Measurements from ENCODE around the gene COL9A3.
A peak's percentile ranks its signal among the peaks of the same experiment; 100 is the strongest.

The COL9A3 gene

DNA sequence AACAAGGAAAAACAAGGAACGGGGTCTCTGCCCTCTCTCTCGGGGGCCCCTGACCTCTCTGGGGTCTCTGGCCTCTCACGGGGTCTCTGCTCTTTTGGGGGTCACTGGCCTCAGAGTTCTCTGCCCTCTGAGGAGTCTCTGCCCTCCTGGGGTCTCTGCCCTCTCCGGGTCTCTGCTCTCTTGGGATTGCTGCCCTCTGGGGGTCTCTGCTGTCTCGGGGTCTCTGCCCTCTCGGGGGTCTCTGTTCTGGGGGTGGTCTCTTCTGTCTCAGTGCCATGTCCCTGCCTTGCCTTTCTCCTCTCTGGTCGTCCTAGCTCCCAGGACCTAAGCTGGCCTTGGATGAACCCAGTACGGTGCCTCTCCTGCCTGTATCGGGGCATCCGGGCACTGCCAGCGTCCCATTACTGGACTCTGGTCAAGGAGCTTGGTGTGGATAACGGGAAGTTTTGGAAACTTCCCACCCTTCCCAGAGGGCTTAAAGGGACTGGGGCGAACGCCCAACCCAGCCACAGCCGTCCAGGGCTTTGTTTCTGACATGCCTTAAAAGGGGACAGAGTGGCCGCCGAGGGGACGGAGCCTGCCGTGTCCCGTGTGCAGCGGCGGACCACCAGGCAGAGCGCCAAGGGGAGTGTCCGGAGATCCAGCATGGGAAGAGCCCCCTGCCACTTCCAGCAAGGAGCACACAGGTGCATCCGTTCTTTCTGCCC lies 45.3 kb upstream of the COL9A3 start:
- no peaks in the 10 kb centered on the region for H3K36me3 ChIP-seq (replicated peaks in 1 of 2; ENCODE audit: control insufficient read depth in 2 of 2, insufficient read depth in 2 of 2, low read length in 2 of 2)
- peak overlapping the region; percentile 42 for H2BK5ac ChIP-seq (ENCODE audit: low read length)
- peaks cover 2% of the 10 kb centered on the region for H3K79me1 ChIP-seq (ENCODE audit: low read depth, low read length)
- H3K4me1 ChIP-seq (ENCODE audit: control insufficient read depth in 2 of 2, insufficient read depth in 1 of 2, low read depth in 1 of 2, low read length in 2 of 2), result peaks cover 13 to 40% of the 10 kb centered on the region in 2 donors
- no peak overlapping the region for H2AFZ ChIP-seq (ENCODE audit: low read length)
- H3K14ac ChIP-seq (ENCODE audit: low read length), result no peak overlapping the region
- WGBS, 2 donors (ENCODE audit: extremely low coverage in 2 of 2, insufficient read length in 2 of 2, insufficient replicate concordance in 1 of 2), result no CpG with 5 or more reads among the region's 25 CpGs
- H4K8ac ChIP-seq (ENCODE audit: low read depth, low read length), result no peak overlapping the region
- H3K9me3 ChIP-seq (replicated peaks in 1 of 2; ENCODE audit: control insufficient read depth in 2 of 2, insufficient read depth in 1 of 2, low read depth in 1 of 2, low read length in 2 of 2), result peaks cover 0 to under 1% of the 10 kb centered on the region in 2 donors
- H2BK120ac ChIP-seq (ENCODE audit: low read depth, low read length), result no peak overlapping the region
- H2BK12ac ChIP-seq (ENCODE audit: low read length), result peak overlapping the region; percentile 32
- peaks cover 0 to 26% (median 2%) of the 10 kb centered on the region in 3 experiments for H3K27me3 ChIP-seq (ENCODE audit: control insufficient read depth in 3 of 3, insufficient read depth in 3 of 3, low read depth in 1 of 3, low read length in 3 of 3)
- no peak for DNase-seq (ENCODE audit: low spot score)
- no peak overlapping the region for H3K4me2 ChIP-seq (ENCODE audit: insufficient read depth, low read length, poor library complexity, severe bottlenecking)
- no peak overlapping the region for H4K91ac ChIP-seq (ENCODE audit: low read depth, low read length, poor library complexity)
- no peak overlapping the region for H3K23ac ChIP-seq (ENCODE audit: low read depth, low read length, poor library complexity)
- no peak overlapping the region for H3K4ac ChIP-seq (ENCODE audit: low read length)
- H3K18ac ChIP-seq (ENCODE audit: low read length), result peak overlapping the region; percentile 52
- H2AK5ac ChIP-seq (ENCODE audit: low read depth, low read length), result peak overlapping the region; percentile 16
- H3K9ac ChIP-seq (ENCODE audit: low read depth, low read length, poor library complexity), result no peak overlapping the region
- no peak overlapping the region for H3K27ac ChIP-seq (replicated peaks; ENCODE audit: low read length)
- no peak overlapping the region for H3K4me3 ChIP-seq (ENCODE audit: low read length in 2 of 2)
- peak overlapping the region; percentile 94 for H2BK15ac ChIP-seq (ENCODE audit: low read length)

DNA sequence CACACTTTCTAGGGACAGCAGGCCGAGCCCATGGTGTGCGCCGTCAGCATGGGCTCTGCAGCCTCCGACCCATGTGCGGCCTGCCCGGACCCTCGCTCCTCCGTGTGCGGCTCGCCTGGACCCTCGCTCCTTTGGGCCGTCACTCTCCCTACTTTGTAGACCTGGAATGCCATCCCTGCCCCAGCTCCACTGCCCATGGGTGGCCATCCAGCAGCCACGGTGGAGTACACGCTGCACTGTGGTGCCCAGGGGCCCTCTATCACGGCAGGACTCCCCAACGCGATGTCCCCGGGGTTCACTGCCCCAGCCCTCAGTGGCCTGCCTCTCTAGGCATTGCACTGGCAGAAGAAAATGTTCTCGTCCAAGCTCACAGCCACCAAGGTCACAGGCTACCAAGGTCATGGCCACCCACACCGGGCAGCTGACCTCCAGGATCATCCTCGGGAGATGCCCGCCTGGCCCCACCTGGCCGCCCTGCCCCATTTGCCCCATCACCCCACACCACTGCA lies 44.7 kb upstream of the COL9A3 start:
- H2BK12ac ChIP-seq (ENCODE audit: low read length), result peak overlapping the region; percentile 32
- no peaks in the 10 kb centered on the region for H3K36me3 ChIP-seq (replicated peaks in 1 of 2; ENCODE audit: control insufficient read depth in 2 of 2, insufficient read depth in 2 of 2, low read length in 2 of 2)
- WGBS, 2 donors (ENCODE audit: extremely low coverage in 2 of 2, insufficient read length in 2 of 2, insufficient replicate concordance in 1 of 2), result no CpG with 5 or more reads among the region's 23 CpGs
- H3K4ac ChIP-seq (ENCODE audit: low read length), result no peak overlapping the region
- H3K27me3 ChIP-seq (ENCODE audit: control insufficient read depth in 3 of 3, insufficient read depth in 3 of 3, low read depth in 1 of 3, low read length in 3 of 3), result peaks cover 0 to 26% (median 2%) of the 10 kb centered on the region in 3 experiments
- peak overlapping the region; percentile 16 for H2AK5ac ChIP-seq (ENCODE audit: low read depth, low read length)
- DNase-seq (ENCODE audit: low spot score), result no peak
- peak overlapping the region; percentile 52 for H3K18ac ChIP-seq (ENCODE audit: low read length)
- no peak overlapping the region for H3K23ac ChIP-seq (ENCODE audit: low read depth, low read length, poor library complexity)
- H3K4me1 ChIP-seq (ENCODE audit: control insufficient read depth in 2 of 2, insufficient read depth in 1 of 2, low read depth in 1 of 2, low read length in 2 of 2), result peaks cover 14 to 40% of the 10 kb centered on the region in 2 donors
- peaks cover 2% of the 10 kb centered on the region for H3K79me1 ChIP-seq (ENCODE audit: low read depth, low read length)
- H3K27ac ChIP-seq (replicated peaks; ENCODE audit: low read length), result no peak overlapping the region
- H3K4me2 ChIP-seq (ENCODE audit: insufficient read depth, low read length, poor library complexity, severe bottlenecking), result no peak overlapping the region
- H3K4me3 ChIP-seq (ENCODE audit: low read length in 2 of 2), result no peak overlapping the region
- no peak overlapping the region for H2BK120ac ChIP-seq (ENCODE audit: low read depth, low read length)
- peak overlapping the region; percentile 94 for H2BK15ac ChIP-seq (ENCODE audit: low read length)
- peaks cover 0 to 2% of the 10 kb centered on the region in 2 donors for H3K9me3 ChIP-seq (replicated peaks in 1 of 2; ENCODE audit: control insufficient read depth in 2 of 2, insufficient read depth in 1 of 2, low read depth in 1 of 2, low read length in 2 of 2)
- H4K8ac ChIP-seq (ENCODE audit: low read depth, low read length), result no peak overlapping the region
- H3K9ac ChIP-seq (ENCODE audit: low read depth, low read length, poor library complexity), result no peak overlapping the region
- no peak overlapping the region for H3K14ac ChIP-seq (ENCODE audit: low read length)
- H2BK5ac ChIP-seq (ENCODE audit: low read length), result peak overlapping the region; percentile 42
- no peak overlapping the region for H4K91ac ChIP-seq (ENCODE audit: low read depth, low read length, poor library complexity)
- H2AFZ ChIP-seq (ENCODE audit: low read length), result no peak overlapping the region

DNA sequence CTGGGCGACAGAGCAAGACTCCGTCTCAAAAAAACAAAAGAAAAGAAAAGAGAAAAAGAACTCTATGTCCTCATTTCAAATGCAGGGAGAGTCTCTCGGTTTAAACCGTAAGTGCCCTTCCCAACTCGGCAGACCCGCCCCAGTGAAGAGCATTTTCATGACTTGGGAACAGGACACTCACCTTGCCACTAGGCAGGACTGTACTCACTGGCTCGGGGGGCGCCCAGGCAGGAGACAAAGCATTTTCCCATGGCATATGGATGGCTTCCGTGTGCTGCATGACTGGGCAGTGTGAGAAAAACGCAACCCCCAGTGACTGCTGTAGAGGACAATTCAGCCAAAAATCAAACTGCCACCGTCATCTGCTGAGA lies 44.2 kb upstream of the COL9A3 start:
- Histone ChIP-seq H3K14ac (ENCODE audit: low read length) (no peak overlapping the region), H3K27ac (replicated peaks; ENCODE audit: low read length) (no peak overlapping the region), H4K8ac (ENCODE audit: low read depth, low read length) (no peak overlapping the region), H3K9ac (ENCODE audit: low read depth, low read length, poor library complexity) (no peak overlapping the region), H4K91ac (ENCODE audit: low read depth, low read length, poor library complexity) (no peak overlapping the region), H2AK5ac (ENCODE audit: low read depth, low read length) (peak overlapping the region; percentile 16), H3K4me3 (ENCODE audit: low read length in 2 of 2) (no peak overlapping the region), H2BK15ac (ENCODE audit: low read length) (peak overlapping the region; percentile 0), H3K4ac (ENCODE audit: low read length) (no peak overlapping the region), H3K27me3 (ENCODE audit: control insufficient read depth in 3 of 3, insufficient read depth in 3 of 3, low read depth in 1 of 3, low read length in 3 of 3) (peaks cover 0 to 26% (median 2%) of the 10 kb centered on the region in 3 experiments), H3K4me2 (ENCODE audit: insufficient read depth, low read length, poor library complexity, severe bottlenecking) (no peak overlapping the region), H3K9me3 (replicated peaks in 1 of 2; ENCODE audit: control insufficient read depth in 2 of 2, insufficient read depth in 1 of 2, low read depth in 1 of 2, low read length in 2 of 2) (peaks cover 0 to 2% of the 10 kb centered on the region in 2 donors), H2AFZ (ENCODE audit: low read length) (peak overlapping the region; percentile 60), H3K18ac (ENCODE audit: low read length) (no peak overlapping the region), H3K79me1 (ENCODE audit: low read depth, low read length) (peaks cover 3% of the 10 kb centered on the region), H3K23ac (ENCODE audit: low read depth, low read length, poor library complexity) (no peak overlapping the region), H2BK5ac (ENCODE audit: low read length) (no peak overlapping the region), H3K4me1 (ENCODE audit: control insufficient read depth in 2 of 2, insufficient read depth in 1 of 2, low read depth in 1 of 2, low read length in 2 of 2) (peaks cover 14 to 40% of the 10 kb centered on the region in 2 donors), H2BK12ac (ENCODE audit: low read length) (no peak overlapping the region), H3K36me3 (replicated peaks in 1 of 2; ENCODE audit: control insufficient read depth in 2 of 2, insufficient read depth in 2 of 2, low read length in 2 of 2) (no peaks in the 10 kb centered on the region), H2BK120ac (ENCODE audit: low read depth, low read length) (no peak overlapping the region)
- no peak for DNase-seq (ENCODE audit: low spot score)
- WGBS, 2 donors (ENCODE audit: extremely low coverage in 2 of 2, insufficient read length in 2 of 2, insufficient replicate concordance in 1 of 2), result no CpG with 5 or more reads among the region's 11 CpGs

DNA sequence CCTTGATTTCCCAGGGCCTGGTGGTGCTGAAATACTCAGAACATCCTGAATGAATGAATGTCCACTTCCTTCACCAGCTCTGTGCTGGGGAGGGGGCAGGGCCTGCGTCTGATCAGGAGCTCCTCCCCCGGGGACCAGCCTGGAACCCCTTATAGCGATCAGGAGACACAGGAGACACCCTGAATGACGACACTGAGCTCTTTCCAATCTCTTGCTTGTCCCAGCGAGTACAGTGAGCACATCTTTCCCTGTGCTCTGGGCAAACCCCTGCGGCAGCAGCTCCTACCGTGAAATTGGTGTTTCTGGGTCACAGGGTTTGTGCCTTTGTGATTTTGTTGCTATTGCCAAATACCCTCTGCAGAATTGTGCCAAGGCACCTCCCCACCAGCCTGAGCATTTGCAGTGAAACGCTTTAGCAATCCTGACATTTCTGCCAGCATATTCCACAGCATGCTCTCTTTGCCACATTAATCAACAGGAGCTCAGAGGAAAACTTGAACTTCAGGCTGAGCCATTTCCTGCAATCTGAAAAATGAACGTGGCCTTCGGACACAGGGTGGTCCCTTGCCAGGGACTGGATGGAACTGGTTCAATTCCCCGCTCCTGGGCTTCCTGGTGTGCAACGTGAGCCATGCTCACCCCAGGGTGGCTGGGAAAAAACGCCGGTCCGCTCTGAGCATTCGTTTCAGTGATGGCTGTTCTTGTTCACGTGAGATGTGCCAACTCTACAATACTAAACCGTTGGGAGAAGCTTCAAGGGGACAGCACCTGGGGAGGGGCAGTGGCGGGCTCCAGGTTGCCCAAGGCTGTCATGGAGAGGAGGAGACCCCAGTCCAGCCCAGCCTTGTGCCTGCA lies 43.6 kb upstream of the COL9A3 start:
- H3K4me3 ChIP-seq (ENCODE audit: low read length in 2 of 2), result no peak overlapping the region
- no peak overlapping the region for H2BK120ac ChIP-seq (ENCODE audit: low read depth, low read length)
- H3K18ac ChIP-seq (ENCODE audit: low read length), result no peak overlapping the region
- H3K23ac ChIP-seq (ENCODE audit: low read depth, low read length, poor library complexity), result no peak overlapping the region
- no peak for DNase-seq (ENCODE audit: low spot score)
- H2BK15ac ChIP-seq (ENCODE audit: low read length), result peak overlapping the region; percentile 0
- H3K4ac ChIP-seq (ENCODE audit: low read length), result no peak overlapping the region
- no peak overlapping the region for H2BK12ac ChIP-seq (ENCODE audit: low read length)
- H2AK5ac ChIP-seq (ENCODE audit: low read depth, low read length), result peak overlapping the region; percentile 54
- no peak overlapping the region for H3K4me2 ChIP-seq (ENCODE audit: insufficient read depth, low read length, poor library complexity, severe bottlenecking)
- peaks cover 12 to 35% of the 10 kb centered on the region in 2 donors for H3K4me1 ChIP-seq (ENCODE audit: control insufficient read depth in 2 of 2, insufficient read depth in 1 of 2, low read depth in 1 of 2, low read length in 2 of 2)
- H2BK5ac ChIP-seq (ENCODE audit: low read length), result no peak overlapping the region
- peaks cover 4% of the 10 kb centered on the region for H3K79me1 ChIP-seq (ENCODE audit: low read depth, low read length)
- peak overlapping the region; percentile 60 for H2AFZ ChIP-seq (ENCODE audit: low read length)
- peaks cover 0 to 2% of the 10 kb centered on the region in 2 donors for H3K9me3 ChIP-seq (replicated peaks in 1 of 2; ENCODE audit: control insufficient read depth in 2 of 2, insufficient read depth in 1 of 2, low read depth in 1 of 2, low read length in 2 of 2)
- no peak overlapping the region for H4K8ac ChIP-seq (ENCODE audit: low read depth, low read length)
- no CpG with 5 or more reads among the region's 19 CpGs for WGBS, 2 donors (ENCODE audit: extremely low coverage in 2 of 2, insufficient read length in 2 of 2, insufficient replicate concordance in 1 of 2)
- H3K27me3 ChIP-seq (ENCODE audit: control insufficient read depth in 3 of 3, insufficient read depth in 3 of 3, low read depth in 1 of 3, low read length in 3 of 3), result peaks cover 0 to 26% (median 0%) of the 10 kb centered on the region in 3 experiments
- no peak overlapping the region for H3K14ac ChIP-seq (ENCODE audit: low read length)
- H3K9ac ChIP-seq (ENCODE audit: low read depth, low read length, poor library complexity), result no peak overlapping the region
- no peaks in the 10 kb centered on the region for H3K36me3 ChIP-seq (replicated peaks in 1 of 2; ENCODE audit: control insufficient read depth in 2 of 2, insufficient read depth in 2 of 2, low read length in 2 of 2)
- no peak overlapping the region for H4K91ac ChIP-seq (ENCODE audit: low read depth, low read length, poor library complexity)
- no peak overlapping the region for H3K27ac ChIP-seq (replicated peaks; ENCODE audit: low read length)

Data from neuronal stem cell (in vitro differentiated cells).